Measurements from ENCODE around the gene SLC16A1.
"Not testable (repeated sequence)": the region's sequence is repeated elsewhere in the genome, so short reads cannot be mapped to it uniquely, and the experiment has no call there.

Gene SLC16A1

DNA sequence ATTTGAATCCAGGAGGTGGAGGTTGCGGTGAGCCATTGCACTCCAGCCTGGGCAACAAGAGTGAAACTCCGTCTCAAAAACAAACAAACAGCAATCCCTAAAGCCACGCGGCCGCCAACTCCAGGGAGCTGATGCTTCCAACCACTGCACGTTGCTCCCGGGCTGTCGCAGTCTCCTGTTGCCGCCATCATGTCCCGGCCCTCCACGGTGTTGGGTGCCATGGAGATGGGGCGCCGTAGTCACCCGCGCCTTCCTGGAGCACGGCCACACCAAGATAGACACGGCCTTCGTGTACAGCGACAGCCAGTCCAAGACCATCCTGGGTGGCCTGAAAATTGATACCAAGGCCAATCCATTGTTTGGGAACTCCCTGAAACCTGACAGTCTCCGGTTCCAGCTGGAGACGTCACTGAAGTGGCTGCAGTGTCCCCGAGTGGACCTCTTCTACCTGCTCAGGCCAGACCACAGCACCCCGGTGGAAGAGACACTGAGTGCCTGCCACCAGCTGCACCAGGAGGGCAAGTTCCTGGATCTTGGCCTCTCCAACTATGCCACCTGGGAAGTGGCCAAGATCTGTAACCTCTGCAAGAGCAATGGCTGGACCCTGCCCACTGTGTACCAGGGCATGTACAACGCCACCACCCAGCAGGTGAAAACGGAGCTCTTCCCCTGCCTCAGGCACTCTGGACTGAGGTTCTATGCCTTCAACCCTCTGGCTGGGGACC lies 32.6 kb downstream of the SLC16A1 start:
- DNase-seq: no peak

DNA sequence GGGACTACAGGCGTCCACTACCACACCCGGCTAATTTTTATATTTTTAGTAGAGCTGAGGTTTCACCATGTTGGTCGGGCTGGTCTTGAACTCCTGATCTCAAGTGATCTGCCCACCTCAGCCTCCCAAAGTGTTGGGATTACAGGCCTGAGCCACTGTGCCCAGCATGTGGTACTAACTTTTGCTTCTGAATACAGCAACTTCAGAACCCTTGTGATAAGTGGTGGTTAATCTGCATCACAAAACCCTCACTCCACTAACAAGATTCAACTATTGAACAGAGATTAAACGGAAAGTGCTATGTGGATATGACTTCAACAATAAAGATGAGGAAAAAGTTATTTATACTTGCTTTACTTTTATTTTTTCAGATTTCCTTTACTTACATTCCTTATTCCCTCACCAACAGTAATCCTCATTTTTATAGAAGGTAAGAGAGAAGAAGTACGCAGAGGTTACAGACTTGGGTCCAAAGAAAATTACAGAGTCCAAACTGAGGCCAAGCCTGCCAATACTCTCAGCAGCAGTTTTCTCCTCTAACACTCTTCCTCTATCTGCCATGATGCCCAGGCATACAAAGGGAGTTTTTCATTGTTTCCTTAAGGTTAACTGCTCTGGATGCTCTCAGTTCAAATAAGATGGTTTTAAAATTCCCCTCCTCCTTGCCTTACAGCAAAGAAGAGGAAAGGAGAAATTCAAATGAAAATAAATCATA lies 44.3 kb downstream of the SLC16A1 start:
- DNase-seq: no peak

DNA sequence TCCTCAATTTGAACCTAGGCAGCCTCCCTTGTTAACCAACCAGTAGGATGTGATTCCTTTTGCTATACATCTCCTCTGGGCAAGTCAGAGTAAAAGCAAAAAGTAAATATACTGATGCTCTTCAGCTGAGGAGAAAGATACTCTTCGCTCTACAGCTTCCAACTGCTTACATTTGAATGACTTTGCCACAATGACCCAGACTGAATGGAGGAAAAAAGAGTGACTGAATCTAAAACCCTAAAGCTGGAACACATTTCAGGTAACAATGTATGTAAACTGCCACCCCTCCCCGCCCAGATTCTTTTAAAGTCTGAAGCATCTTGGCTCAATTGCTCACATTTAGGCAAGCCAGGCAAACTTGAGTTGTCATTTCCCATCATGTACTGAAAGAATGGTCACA lies 46.1 kb downstream of the SLC16A1 start:
- no peak for DNase-seq

DNA sequence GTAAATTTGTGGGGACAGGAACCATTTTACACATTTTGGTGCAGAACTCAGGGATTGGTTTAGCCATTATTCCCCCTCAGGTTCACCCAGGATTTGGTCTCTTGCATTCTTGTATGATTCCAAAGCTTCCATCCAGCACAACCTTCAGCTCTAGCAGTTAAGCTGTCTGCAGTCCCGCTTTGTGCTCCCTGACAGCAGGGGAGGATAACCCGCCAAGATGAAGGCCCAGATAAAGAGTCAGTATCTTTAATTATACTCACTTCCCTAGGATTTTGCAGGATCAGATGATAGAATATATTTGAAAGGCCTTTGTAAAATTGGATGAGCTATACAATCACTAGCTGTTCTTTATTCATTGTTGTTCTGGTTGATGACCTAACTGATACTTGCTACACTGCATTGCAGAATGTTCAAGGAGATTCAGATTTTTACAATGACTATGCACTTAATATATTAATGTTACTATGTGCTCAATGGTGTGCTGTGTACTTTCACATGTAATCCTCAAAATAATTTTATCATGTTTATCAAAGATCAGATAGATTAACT lies 49.8 kb downstream of the SLC16A1 start:
- no peak for DNase-seq

DNA sequence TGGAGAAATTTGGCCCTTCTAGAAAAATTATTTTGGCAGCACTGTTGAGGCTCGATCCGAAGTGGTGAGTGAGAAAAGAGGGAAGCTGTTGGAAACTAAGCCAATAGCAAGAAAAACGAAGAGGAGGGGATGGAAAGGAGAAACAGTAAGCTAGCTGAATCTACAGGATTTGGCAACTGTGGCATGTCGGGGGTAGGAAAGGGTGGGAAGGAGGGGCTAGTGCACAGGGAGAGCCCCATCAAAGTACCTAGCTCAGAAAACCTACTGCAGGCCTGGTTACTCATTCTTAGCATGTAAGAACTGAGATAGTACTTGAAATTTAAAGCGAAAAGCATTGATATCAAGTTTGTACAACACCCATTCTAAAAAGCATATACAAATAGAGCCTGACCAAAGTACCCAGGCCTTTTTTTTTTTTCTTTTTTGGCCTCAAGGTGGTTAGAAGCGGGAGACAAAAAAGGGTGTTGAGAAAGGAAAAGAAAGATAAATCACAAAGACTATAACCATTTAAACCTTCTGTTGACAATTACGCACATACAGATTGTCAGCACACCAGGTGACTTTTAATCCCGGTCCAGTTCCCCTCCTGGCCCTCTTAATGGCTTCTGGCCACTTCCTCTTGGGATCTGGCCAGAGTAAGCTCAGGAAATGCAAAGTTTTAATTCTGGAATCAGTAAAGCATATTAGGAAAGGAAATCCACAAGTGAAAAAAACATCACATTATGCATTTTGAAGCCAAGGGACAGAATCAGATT lies 50.4 kb downstream of the SLC16A1 start:
- DNase-seq: no peak

DNA sequence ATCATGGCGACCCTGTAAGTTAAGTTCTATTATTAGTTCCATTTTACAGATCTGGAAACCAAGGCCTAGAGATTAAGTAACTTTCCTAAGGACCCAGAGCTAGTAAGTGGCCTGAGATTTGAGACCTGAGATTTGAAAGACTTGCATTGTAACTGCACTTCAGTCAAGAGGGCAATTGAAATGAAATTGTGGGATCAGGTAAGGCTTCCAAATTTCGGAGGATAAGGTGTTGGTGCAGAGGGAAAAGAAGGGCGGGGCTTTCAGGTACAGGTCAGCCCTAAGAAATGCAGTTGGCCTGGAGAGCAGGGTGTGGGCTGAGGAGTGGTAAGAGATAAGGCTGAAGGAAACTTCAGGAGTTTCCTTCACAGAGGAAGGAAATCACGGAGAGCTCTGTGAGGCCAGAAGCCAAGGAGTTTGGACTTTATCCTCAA lies 51.1 kb downstream of the SLC16A1 start:
- no peak for DNase-seq

DNA sequence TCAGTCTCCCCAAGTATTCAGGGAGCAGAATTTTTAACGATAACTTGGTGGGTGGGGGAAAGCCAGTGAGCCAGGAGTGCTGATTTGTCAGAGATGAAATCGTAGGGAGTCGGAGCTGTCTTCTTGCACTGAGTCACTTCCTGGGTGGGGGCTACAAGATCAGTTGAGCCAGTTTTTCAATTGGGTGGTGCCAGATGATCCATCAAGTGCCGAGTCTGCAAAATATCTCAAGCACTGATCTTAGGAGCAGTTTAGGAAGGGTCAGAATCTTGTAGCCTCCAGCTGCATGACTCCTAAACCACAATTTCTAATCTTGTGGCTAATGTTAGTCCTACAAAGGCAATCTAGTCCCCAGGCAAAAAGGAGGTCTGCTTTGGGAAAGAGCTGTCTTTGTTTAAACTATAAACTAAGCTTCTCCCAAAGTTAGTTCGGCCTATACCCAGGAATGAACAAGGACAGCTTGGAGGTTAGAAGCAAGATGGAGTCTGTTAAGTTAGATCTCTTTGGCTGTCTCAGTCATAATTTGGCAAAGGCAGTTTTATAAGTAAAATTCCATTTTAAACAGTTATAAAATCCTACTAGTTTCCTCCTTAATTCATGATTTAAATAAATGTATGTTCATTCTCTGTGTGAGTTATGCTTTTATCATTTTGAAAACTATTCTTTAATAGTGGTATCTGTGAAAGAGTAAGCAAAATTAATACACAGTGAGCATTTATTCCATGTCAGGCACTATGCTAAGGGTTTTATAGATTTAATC lies 51.7 kb downstream of the SLC16A1 start:
- no peak for DNase-seq

DNA sequence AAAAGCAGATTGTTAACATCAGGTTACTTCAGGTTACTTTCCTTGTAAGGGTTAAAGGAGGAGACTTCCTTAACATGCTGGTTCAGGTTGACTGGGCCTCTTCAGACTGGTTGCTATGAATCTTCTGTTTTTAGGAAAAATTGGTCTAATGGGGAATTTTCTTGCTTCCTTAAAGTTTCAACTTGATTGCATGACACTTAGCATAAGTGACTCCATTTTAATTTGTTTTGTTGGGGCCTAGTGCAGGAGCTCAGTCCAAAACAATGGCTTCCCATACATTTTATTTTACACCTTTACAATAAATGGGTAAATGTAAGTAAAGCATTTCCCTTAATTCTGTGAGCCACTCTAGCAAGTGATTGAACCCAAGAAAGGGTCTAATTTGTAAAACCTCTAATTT lies 53.8 kb downstream of the SLC16A1 start:
- no peak for DNase-seq

DNA sequence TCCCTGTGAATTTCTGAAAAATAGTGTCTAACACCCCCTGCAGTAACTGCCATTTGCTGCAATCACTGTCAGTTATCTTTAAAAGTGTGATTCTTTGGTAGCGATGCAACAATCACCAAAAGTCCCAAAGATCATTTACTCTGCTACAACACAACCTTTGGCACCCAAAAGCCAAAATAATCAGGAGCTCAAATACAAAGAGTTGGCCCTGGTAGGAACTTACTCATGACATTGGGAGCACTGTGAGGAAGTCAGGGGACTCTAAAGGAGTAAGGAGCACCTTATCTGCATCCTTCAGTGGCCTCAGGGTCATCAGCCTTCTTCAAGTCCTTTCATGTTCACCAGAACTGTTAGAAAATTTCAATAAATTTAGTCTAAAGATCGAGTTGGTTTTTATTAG lies 54.6 kb downstream of the SLC16A1 start:
- no peak for DNase-seq

DNA sequence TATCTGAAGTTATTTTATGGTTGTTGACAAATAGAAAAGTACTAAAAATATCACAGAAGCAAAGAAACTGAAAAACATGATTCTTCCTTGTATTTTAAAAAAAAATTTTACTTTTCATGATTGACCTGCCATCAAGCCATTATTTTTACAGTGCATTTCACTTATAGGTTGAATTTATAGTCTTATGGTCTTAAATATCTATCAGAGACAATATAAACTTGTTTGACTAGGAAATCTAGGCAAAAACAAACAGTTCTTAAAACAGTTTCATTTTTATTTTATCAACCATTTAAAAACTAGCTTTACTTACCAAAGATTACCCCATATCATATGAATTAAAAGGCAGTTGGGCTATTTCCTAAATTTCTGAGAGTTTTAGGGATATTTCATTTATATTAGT lies 59.2 kb downstream of the SLC16A1 start:
- no peak for DNase-seq

DNA sequence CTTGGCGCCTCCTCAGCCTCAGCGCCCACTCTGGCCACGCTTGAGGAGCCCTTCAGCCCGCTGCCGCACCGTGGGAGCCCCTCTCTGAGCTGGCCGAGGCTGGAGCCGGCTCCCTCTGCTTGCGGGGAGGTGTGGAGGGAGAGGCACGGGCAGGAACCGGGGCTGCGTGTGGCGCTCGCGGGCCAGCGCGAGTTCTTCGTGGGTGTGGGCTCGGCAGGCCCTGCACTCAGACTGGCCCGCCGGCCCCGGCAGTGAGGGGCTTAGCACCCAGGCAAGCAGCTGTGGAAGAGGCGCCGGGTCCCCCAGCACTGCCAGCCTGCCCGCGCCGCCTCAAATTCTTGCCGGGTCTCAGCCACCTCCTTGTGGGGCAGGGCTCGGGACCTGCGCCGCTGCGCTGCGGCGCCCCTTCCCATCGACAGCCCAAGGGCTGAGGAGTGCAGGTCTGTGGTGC lies 61.4 kb downstream of the SLC16A1 start:
- DNase-seq: no peak

DNA sequence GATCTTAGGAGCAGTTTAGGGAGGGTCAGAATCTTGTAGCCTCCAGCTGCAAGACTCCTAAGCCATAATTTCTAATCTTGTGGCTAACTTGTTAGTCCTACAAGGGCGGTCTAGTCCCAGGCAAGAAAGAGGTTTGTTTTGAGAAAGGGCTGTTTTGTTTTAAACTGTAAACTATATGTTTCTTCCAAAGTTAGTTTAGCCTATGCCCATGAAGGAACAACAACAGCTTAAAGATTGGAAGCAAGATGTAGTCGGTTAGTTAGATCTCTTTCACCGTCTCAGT lies 62.0 kb downstream of the SLC16A1 start:
- no peak for DNase-seq

DNA sequence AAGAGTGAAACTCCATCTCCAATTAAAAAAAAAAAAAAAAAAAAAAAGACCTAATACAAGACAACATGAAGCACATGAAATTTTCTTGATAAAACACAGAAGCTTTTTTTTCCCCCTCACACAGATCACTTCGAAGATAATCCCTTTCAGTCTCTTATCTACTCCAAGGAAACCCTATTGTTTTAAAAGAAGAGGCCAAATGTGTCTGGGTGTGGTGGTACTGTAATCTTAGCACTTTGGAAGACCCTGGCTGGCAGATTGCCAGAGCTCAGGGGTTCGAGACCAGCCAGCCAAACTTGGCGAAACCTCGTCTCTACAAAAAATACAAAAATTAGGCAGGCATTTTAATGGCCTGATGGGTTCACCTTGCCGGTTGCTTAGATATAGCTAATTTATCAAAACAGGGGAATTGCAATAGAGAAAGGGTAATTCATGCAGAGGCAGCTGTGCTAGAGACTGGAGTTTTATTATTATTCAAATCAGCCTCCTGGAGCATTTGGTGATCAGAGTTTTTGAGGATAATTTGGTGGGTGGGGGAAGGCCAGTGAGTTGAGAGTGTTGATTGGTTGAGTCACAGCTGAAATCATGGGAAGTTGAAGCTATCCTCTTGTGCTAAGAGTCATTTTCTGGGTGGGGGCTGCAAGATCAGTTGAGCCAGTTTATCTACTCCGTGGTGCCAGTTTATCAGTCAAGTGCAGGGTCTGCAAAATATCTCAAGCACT lies 62.5 kb downstream of the SLC16A1 start:
- no peak for DNase-seq

DNA sequence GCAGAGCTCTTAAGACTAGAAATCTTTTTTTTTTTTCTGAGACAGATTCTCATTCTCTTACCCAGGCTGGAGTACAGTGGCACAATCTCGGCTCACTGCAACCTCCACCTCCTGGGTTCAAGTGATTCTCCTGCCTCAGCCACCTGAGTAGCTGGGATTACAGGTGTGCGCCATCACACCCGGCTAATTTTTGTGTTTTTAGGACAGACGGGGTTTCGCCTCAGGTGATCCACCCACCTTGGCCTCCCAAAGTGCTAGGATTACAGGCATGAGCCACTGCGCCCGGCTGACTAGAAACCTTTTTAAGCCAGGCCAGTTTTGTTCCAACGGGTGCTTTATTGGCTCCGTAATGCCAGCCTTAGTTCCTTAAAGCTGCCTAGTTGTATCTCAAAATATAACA lies 66.1 kb downstream of the SLC16A1 start:
- DNase-seq: not testable (repeated sequence)

DNA sequence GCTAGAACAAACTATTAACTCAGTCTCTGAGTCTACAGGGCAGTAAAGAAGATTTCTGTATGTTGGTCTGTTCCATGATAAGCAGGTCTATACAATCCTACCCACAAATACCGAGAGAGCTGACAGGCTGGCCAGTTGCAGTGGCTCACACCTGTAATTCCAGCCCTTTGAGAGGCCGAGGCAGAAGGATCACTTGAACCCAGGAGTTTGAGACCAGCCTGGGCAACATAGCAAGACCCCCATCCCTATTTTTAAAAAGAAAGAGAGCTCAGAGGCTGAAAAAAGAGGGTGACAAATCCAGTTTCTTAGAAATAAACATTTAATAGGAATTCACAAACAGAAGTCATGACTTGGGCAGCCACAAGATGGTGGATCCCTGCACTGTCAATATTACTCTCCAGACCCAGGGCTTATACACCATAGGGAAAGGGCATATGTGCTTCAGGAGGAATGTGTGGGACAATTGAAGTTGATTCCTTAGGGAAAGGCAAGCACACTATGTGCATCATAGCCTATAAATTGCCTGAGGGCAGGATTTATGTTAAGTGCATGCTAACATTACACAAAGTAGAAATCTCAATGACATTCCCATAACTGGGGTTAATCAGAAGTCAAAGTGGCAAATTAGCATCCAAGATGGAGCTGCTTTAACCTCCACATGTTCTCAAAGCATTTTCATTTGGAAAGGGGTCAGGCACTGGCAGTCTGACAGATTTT lies 66.8 kb downstream of the SLC16A1 start:
- no peak for DNase-seq

DNA sequence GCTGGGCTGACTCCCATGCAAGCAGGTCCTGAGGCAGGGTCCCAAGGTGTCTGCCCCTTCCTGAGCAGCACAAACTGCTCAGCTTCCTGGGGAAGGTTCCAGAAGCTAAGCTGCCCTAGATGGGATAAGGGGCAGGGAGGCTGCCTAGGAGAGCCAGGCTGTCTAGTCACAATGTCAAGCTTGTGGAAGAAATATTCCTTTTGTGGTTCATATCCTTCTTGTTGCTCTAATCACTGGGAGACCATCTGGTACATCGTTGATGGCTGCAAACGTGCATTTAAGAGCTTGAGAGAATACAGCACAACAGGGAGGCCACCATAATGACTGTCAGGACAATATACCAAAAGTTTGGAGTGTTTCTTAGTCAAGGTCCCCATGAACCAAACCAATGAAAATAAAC lies 67.4 kb downstream of the SLC16A1 start:
- DNase-seq: no peak

DNA sequence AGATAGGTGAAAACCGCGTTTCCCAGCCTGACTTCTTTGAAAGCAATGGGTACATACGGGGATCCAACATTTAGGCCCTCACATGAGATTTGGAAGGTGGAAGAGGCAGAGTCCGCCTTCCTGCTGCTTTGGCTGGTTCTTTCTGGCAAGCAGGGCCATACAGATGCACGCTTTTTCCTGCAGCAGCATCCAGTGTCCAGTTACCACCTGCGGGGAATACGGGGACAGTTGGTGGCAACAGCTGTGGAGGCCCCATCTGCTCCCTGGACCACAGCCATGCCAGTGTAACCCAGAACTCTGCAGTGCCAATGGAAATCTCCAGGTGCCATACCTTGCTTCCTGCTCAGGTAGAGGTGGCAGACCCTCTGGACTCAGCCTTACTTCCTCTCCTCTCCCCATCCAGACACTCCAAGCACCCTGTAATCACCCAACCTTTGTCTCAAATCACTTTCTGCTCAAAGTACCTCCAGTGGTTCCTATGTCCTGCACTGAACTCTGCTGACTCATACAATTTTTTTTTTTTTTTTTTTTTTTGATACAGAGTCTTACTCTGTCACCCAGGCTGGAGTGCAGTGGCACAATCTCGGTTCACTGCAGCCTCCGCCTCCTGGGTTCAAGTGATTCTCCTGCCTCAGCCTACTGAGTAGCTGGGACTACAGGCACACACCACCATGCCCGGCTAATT lies 68.3 kb downstream of the SLC16A1 start:
- no peak for DNase-seq

DNA sequence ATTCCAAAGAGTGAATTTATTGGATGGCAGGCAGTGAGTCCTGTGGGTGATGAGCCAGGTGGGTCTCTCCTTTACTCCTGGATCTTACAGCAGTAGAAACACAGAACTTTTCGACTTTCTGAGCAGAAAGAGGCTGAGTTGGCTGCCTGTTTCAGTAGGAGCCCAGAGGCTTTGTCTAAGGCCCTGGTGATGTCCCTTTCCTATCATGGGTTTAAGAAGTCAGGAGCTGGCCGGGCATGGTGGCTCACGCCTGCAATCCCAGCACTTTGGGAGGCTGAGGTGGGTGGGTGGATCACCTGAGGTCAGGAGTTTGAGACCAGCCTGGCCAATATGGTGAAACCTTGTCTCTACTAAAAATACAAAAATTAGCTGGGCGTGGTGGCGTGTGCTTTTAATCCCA lies 71.0 kb downstream of the SLC16A1 start:
- DNase-seq: not testable (repeated sequence)

DNA sequence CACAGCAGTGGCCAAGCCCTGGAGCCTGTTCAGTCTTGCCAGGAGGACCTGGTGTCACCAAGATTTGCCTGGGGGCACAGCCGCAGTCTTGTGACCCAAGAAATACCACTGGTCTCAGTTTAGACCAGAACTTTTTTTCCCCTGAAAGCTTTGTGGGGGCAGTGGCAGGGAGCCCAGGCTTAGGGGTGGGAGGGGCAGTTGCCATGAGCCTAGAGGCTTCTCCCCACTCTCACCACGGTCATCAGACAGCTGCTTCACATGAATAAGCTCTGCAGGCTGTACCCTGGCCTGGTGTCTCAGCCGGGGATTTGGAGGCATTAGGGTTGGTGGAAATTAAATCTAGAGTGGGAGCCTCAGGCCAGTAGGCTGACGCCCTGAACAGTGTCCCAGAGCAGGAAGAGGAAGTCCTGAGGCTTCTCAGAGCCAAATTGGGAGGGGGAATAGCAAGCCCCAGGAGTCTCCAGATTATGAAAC lies 73.7 kb downstream of the SLC16A1 start:
- no peak for DNase-seq

DNA sequence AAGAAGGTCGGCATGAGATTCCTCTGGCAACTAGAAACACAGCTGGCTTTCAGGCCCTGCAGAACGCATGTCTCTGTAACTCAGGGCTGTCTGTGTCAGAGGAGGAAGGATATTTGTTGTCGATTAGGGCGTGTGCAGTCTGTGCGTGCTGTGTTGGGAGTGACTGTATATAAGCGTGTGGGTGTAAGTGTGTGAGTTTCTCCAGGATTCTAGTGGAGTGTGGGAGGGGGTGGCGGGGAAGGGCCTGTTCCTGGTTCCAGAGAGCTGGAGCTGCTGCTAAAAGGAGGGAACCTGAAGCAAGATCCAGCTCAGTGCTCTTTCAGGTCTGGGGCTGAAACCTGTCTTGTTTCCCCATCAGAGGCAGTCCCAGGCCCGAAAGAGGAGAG lies 74.3 kb downstream of the SLC16A1 start:
- no peak for DNase-seq

DNA sequence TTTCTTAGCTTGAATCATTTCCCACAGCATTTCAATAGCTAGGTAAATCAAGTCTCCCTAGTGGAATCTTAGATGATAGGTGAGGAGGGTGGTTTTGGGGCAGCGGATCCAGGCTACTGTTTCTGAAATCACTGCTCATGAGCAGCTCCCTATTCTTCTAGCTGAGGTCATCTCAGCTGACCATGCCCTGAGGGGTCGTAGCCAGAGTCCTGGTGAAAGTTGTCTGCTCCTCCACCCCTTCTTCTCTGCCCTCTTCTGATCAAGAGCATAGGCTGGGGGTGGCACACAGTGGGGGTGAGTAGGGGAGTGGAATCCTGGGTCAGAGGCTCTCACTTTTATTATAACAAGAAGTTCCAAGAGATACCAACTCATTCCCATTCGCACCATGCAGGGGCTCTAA lies 76.2 kb downstream of the SLC16A1 start:
- no peak for DNase-seq
